ENCODE measurements around the gene GP9.
"Not testable (repeated sequence)": the region's sequence is repeated elsewhere in the genome, so short reads cannot be mapped to it uniquely, and the experiment has no call there.

Gene GP9

GRCh38 chr3:129063841-129064482 is 3.4 kb downstream of the GP9 start:
- no peak for TF ChIP-seq ZNF274 (IDR thresholded peaks at IDR 0.05; ENCODE audit: low read depth, low read length)
- H3K4me3 ChIP-seq (ENCODE audit: low read length) = no peak overlapping the region

GRCh38 chr3:129065016-129065719 is 4.6 kb downstream of the GP9 start:
- H3K4me3 ChIP-seq (ENCODE audit: low read length) = no peak overlapping the region
- no peak for TF ChIP-seq ZNF274 (IDR thresholded peaks at IDR 0.05; ENCODE audit: low read depth, low read length)

GRCh38 chr3:129065720-129066073 is 5.1 kb downstream of the GP9 start:
- TF ChIP-seq ZNF274 (IDR thresholded peaks at IDR 0.05; ENCODE audit: low read depth, low read length) = no peak
- no peak overlapping the region for H3K4me3 ChIP-seq (ENCODE audit: low read length)

GRCh38 chr3:129067719-129068118 is 7.1 kb downstream of the GP9 start:
- not testable (repeated sequence) for H3K4me3 ChIP-seq (ENCODE audit: low read length)

- TF ChIP-seq ZNF274 (IDR thresholded peaks at IDR 0.05; ENCODE audit: low read depth, low read length) = no peak
- no peak overlapping the region; the same call in 1 of the 2 replicates for H3K4me3 ChIP-seq (ENCODE audit: low read length)
Measured at GRCh38 chr3:129068291-129068886, 7.8 kb downstream of the GP9 start.

GRCh38 chr3:129069313-129070085 is 8.9 kb downstream of the GP9 start:
- not testable (repeated sequence) for H3K4me3 ChIP-seq (ENCODE audit: low read length)

GRCh38 chr3:129070086-129070885 is 9.7 kb downstream of the GP9 start:
- H3K4me3 ChIP-seq (ENCODE audit: low read length) = no peak overlapping the region
- TF ChIP-seq ZNF274 (IDR thresholded peaks at IDR 0.05; ENCODE audit: low read depth, low read length) = no peak

GRCh38 chr3:129077222-129077621 is 16.6 kb downstream of the GP9 start:
- TF ChIP-seq ZNF274 (IDR thresholded peaks at IDR 0.05; ENCODE audit: low read depth, low read length) = no peak
- H3K4me3 ChIP-seq (ENCODE audit: low read length) = no peak overlapping the region

- TF ChIP-seq ZNF274 (IDR thresholded peaks at IDR 0.05; ENCODE audit: low read depth, low read length) = no peak
- H3K4me3 ChIP-seq (ENCODE audit: low read length) = no peak overlapping the region
Measured at GRCh38 chr3:129078510-129078909, 17.9 kb downstream of the GP9 start.

- no peak overlapping the region for H3K4me3 ChIP-seq (ENCODE audit: low read length)
- TF ChIP-seq ZNF274 (IDR thresholded peaks at IDR 0.05; ENCODE audit: low read depth, low read length) = no peak
Measured at GRCh38 chr3:129081503-129081902, 20.9 kb downstream of the GP9 start.

- no peak overlapping the region for H3K4me3 ChIP-seq (ENCODE audit: low read length)
- TF ChIP-seq ZNF274 (IDR thresholded peaks at IDR 0.05; ENCODE audit: low read depth, low read length) = no peak
Measured at GRCh38 chr3:129082026-129082425, 21.4 kb downstream of the GP9 start.

GRCh38 chr3:129084501-129084900 is 23.9 kb downstream of the GP9 start:
- no peak for TF ChIP-seq ZNF274 (IDR thresholded peaks at IDR 0.05; ENCODE audit: low read depth, low read length)
- H3K4me3 ChIP-seq (ENCODE audit: low read length) = no peak overlapping the region

GRCh38 chr3:129085165-129085715 is 24.7 kb downstream of the GP9 start:
- no peak for TF ChIP-seq ZNF274 (IDR thresholded peaks at IDR 0.05; ENCODE audit: low read depth, low read length)
- no peak overlapping the region for H3K4me3 ChIP-seq (ENCODE audit: low read length)

GRCh38 chr3:129085818-129086217 is 25.2 kb downstream of the GP9 start:
- TF ChIP-seq ZNF274 (IDR thresholded peaks at IDR 0.05; ENCODE audit: low read depth, low read length) = no peak
- no peak overlapping the region for H3K4me3 ChIP-seq (ENCODE audit: low read length)

Measured in GM08714 (cell line).